NCI-H2107 (cell line): ENCODE data around the gene TNFRSF4.
"Not testable (repeated sequence)": the region's sequence is repeated elsewhere in the genome, so short reads cannot be mapped to it uniquely, and the experiment has no call there.

Experiments used
- DNase-seq: peaks from one replicate; lab custom pipeline; 2025; lab: John Stamatoyannopoulos, UW

Gene TNFRSF4

DNA sequence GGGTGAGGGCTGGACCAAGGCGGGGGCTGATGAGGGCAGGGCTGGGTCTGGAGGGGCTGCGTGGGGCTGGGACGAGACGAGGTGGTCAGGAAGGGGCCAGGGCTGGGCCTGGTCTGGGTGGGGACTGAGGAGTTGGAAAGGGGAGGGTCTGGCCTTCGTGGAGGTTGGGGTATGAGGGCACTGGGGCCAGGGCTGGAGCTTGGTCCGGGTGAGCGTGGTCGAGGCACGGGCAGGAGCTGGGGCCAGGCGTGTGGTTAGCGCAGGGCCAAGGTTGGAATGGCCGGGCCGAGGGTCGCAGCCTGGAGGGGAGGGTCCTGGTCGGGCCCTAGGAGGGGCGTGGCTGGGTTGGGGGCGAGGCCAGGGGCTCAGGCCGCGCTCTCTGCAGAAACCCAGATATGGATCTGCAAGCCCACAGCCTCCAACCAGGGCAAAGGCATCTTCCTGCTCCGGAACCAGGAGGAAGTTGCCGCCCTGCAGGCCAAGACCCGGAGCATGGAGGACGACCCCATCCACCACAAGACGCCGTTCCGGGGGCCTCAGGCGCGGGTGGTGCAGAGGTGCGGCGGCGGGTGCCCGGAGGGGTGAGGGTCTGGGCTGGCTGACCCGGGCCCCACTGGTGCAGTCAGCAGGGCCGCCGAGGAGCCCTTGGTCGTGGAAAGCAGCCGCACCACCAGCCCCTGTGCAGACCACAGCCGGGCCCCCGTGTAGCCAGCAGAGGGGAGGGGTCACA is 31.3 kb downstream of the TNFRSF4 start:
- no peak for DNase-seq

DNA sequence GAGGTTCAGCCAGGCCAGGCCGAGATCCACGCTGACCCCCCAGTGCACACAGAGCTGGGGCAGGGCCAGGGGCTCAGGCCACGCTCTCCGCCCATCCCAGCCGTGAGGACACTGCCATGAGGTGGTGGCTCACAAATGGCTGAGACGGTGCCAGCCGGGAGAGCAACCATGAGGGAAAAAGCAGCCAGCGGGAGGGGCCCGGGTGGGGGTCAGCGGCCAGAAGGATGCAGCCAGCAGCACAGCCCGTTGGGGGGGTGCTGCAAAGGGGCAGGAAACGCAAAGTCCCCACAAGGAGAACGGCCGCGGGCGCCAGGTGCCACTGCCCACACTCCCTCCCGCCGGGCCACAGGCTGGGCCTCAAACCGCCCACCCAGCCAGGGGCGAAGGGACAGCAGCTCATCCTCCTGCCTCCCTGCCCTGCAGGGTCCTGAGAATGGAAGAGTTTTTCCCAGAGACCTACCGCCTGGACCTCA is 32.0 kb downstream of the TNFRSF4 start:
- DNase-seq = no peak

GRCh38 chr1:1181129-1181937 is 32.6 kb downstream of the TNFRSF4 start:
- DNase-seq = no peak

DNA sequence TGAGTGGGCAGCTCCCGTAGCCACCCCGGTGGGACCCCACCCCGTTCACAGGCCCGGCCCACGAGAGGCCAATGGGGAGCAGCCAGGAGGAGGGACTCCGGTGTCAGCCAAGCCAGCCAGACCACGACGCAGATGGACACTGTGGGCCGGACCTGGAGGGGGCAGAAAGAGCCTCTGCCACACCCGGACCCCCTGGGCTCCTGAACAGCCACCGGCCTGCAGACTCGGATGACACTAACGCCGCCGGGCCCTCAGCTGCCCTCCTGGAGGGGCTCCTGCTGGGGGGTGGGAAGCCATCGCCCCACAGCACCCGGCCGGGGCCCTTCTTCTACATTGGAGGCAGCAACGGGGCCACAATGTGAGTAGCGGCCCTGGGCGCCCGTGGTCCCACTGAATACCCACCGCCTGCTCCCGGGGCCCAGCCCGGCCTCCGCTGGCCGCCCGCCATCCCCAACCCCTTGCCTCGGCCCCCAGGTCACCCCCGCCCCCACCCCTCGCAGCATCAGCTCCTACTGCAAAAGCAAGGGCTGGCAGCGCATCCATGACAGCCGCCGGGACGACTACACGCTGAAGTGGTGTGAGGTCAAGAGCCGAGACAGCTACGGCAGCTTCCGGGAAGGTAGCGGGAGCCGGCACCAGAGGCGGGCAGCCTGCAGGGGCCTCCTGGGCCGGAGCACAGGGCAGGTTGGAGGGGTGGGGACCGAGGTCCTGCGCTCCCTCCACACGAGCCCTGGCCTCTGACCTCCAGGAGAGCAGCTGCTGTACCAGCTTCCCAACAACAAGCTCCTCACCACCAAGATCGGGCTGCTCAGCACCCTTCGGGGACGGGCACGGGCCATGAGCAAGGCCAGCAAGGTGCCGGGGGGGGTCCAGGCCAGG is 33.7 kb downstream of the TNFRSF4 start:
- DNase-seq = no peak

- no peak for DNase-seq
These were observed 34.5 kb downstream of the TNFRSF4 start for GRCh38 chr1:1179346-1179982.

DNA sequence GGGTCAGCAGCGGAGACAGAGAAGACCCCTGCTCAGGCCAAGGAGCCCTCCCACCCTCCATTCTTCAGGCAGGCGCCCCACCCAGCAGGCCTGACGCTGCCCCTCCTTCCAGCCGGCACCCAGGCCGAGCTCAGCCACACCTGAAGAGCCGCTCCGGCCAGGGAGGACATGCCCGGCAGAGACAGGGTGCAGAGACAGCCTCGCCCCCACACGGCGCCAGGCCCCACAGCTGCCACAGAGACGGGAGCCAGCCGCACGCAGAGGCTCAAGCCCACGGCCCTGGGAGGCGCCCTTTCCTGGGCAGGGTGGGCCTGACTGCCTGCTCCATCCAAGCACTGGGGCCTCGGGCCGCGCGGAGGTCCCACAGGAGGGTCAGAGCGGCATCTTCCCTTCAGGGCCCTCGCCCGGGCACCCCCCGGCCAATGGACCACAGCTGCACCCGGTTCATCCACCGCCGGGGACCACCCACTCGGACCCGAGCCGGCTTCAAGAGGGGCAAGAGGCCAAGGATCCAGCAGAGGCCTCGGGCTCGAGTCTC is 35.1 kb downstream of the TNFRSF4 start:
- DNase-seq = no peak

- no peak for DNase-seq
These were observed 36.3 kb downstream of the TNFRSF4 start for GRCh38 chr1:1177452-1178206.

- DNase-seq = no peak
These were observed 37.0 kb downstream of the TNFRSF4 start for GRCh38 chr1:1176931-1177330.

DNA sequence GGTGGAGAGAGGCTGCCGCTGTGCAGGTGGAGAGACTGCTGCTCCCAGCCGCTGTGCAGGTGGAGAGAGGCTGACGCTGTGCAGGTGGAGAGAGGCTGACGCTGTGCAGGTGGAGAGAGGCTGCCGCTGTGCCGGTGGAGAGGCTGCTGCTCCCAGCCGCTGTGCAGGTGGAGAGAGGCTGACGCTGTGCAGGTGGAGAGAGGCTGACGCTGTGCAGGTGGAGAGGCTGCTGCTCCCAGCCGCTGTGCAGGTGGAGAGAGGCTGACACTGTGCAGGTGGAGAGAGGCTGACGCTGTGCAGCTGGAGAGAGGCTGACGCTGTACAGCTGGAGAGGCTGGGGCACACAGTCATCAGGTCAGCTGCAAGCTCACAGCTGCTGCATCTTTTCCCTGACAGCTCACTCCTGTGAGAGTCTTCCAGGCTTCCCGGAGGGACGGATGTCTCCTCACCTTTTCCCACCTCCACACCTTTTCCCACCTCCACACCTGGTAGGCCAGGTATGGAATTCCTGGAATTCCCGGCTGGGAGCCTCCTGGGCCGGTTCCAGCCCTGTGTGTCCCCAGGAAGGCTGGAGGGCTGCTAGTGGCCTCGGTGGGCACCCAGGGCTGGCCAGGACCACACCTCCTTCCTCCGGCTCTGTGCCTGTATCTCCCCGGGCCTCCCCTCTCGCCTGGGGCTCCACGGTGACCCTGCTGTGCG is 37.7 kb downstream of the TNFRSF4 start:
- DNase-seq = not testable (repeated sequence)

DNA sequence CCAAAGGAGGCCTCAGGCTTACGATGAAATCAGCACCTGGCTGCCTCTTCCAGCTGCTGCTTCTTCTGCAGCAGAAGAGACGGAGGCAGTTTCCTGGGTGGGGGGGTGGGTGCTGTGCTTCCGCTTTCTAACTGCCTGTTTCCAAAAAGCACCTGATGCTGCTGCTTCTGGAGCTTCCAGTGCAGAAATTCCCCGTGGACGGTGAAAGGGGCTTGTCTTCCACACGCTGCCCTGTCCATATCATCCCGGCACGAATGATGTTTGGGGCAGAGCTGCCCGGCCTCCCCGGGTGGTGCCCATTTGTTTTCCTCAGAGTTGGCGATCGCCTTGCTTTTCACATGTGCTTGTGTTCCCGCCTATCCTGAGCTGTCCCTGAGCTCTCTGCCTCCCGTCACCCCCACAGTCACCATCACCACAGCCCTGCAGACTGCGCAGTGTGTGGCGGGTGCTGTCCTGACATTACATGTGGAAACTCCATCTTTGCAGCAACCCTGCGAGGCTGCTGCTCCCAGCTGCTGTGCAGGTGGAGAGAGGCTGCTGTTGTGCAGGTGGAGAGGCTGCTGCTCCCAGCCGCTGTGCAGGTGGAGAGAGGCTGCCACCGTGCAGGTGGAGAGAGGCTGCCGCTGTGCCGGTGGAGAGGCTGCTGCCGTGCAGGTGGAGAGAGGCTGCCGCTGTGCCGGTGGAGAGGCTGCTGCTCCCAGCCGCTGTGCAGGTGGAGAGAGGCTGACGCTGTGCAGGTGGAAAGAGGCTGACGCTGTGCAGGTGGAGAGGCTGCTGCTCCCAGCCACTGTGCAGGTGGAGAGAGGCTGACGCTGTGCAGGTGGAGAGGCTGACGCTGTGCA is 38.5 kb downstream of the TNFRSF4 start:
- no peak for DNase-seq

DNA sequence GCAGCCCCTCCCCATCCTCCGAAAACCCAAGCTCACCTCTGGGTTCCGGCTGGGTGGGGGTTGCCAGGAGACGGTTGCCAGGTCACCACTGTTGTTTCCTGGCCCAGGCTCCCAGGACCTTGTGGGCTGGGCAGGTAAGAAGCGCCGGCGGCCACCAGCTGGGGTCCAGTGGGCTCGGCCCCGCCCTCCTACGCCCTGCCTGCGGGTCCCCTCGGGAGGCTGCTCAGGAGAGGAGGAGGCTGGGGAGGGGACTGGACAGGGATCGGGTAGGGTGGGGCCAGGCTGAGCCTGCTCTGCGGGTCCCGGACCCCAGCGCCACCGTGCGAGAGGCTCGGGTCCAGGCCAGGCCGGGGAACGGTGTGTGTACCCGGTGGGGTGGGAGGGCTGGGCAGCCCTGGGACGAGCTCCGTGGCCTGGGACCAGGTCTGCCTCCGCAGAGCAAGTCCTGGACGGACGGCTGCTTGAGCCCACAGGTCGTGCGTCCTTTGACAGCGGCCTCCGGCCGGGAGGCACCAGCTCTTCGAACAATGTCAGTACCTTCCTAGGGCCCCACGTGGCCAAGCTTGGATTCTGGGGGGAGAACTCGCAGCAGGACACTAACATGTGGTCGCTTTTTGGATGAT is 40.0 kb downstream of the TNFRSF4 start, which contains the start of gene TTLL10:
TSS of gene TTLL10 (plus strand) at position 88 of the 623 bp plus-strand sequence. CDS start 5,336 bp downstream, outside the sequence.
- no peak for DNase-seq

DNA sequence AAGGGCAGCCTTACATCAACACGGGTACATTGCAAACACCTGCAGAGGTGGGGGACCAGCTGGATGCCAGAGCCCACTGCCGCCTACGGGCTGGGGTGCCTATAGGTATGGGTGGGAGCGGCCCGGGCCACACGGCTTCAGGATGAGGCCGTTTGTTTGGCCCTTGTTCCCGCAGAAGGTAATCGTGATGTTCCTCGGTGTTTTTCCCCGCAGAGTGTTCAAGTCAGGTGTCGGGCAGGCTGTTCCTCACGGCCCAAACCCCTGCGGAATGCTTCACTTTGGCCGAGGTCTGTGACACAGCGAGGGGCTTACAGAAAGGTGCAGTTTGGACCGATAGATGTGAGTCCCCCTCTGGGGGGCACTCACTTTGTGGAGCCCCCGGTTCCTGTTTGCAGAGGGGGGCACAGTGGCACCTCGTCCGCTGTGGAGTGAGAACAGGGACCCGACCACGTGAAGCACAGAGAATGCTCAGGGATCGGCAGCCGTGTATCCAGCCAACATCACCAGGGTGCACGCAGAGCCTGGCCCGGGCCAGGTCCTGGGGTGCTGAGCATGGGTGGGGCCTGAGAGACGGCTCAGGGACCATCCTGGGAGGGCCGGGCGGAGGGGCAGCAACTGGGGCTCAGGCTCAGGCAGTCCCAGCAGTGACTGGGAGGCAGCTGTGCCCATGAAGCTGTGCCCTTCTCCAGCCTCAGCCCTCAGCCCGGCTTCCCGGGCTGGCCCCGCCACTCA is 40.7 kb downstream of the TNFRSF4 start:
- no peak for DNase-seq

- DNase-seq = no peak
These were observed 42.2 kb downstream of the TNFRSF4 start for GRCh38 chr1:1171546-1172340.

DNA sequence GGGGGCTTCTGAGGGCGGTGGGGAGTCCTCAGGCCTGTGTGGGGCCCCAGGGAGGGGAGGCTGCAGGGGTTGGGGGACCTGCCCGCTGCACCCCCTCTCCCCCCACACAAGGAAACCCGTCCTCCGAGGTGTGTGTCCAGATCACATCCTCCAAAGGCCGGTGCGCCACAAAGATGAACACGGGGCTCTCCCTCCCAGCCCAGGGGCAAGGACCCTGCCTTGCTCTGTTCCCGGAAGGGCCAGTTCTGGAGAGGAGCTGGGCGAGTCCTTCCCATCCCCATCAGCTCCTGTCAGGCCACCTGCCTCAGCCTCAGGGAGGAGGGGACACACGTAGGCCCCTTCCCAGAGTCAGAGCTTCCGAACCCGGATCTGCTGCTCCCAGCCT is 42.8 kb downstream of the TNFRSF4 start:
- no peak for DNase-seq

- DNase-seq = no peak
These were observed 43.5 kb downstream of the TNFRSF4 start for GRCh38 chr1:1170215-1171091.
